GM12865 (cell line): Measurements from ENCODE around the gene CNGA3.

ENCODE experiments used
- DNase-seq: peaks from one replicate; pipeline ENCODE4 v3.0.0; 2010; ENCODE audit warnings: low read depth
- H3K4me3 ChIP-seq: 2 replicates; pipeline ENCODE4 v1.5.1; 2011; ENCODE audit warnings: mild to moderate bottlenecking, low read depth, low read length, control low read depth
- TF ChIP-seq, protein P1 (sequence below): IDR thresholded peaks from 2 replicates; pipeline ENCODE4 v1.5.1; 2011; ENCODE audit warnings: low read length, control low read depth, low read depth, inconsistent platforms; ENCODE audit not compliant: insufficient read depth; ENCODE audit errors: missing control alignments

Gene CNGA3

DNA sequence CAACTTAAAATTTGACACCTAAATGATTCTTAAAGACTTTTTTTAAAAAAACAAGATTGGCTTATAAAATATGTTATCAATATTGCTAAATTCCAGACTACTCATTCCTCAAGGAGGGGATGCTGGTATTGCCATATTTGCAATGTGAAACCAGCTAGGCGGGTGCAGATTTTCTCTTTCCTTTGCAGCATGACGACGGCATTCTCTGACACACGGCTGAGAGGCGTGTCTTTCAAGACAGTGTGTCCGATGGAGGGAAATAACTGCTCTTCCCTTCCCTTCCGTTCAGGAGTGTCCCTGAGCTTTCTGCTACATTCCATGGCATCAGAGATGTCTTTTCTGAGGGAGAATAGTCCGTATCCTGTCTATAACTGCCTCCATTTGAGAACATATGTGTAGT lies 38.2 kb upstream of the CNGA3 start:
- TF ChIP-seq, protein P1, sequence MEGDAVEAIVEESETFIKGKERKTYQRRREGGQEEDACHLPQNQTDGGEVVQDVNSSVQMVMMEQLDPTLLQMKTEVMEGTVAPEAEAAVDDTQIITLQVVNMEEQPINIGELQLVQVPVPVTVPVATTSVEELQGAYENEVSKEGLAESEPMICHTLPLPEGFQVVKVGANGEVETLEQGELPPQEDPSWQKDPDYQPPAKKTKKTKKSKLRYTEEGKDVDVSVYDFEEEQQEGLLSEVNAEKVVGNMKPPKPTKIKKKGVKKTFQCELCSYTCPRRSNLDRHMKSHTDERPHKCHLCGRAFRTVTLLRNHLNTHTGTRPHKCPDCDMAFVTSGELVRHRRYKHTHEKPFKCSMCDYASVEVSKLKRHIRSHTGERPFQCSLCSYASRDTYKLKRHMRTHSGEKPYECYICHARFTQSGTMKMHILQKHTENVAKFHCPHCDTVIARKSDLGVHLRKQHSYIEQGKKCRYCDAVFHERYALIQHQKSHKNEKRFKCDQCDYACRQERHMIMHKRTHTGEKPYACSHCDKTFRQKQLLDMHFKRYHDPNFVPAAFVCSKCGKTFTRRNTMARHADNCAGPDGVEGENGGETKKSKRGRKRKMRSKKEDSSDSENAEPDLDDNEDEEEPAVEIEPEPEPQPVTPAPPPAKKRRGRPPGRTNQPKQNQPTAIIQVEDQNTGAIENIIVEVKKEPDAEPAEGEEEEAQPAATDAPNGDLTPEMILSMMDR: no peak
- no peak for DNase-seq
- H3K4me3 ChIP-seq: no peak overlapping the region

DNA sequence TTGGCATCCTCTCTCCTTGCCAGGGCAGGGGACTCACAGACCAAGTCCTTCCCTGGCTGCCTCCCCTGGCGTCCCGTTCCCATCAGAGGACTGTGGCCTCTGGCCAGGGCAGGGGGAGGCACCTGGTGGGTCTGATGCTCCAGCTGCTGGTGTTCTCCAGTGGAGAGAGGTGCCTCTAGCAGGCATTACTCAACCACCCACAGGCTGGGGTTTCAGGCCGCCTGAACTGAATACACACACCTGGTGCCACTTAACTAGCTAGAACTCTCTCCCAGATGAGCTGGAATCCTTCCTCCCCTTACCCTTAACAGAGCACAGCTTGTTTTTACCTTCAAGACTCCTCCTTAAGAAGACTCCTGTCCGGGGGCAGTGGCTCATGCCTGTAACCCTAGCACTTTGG lies 37.7 kb upstream of the CNGA3 start:
- TF ChIP-seq, protein P1: no peak
- DNase-seq: no peak
- H3K4me3 ChIP-seq: no peak overlapping the region

DNA sequence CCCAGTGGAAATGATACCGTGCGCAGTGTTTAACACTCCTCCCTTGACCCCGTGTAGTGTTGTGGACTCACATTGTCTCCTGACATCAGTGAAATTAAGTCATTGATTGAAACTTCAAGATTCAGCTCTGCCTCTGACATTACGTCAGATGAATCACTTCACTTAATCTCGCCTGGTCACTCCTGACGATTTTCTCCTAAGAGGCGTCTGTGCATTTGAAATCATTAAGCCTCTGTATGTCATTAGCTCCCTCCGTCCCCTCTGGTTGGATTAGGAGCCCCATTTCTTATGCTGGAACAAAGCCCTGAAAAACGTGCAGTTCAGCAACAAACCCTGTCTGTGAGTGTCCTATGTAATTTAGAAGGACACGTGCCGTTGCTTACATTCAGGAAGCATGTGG lies 36.7 kb upstream of the CNGA3 start:
- TF ChIP-seq, protein P1: no peak

DNA sequence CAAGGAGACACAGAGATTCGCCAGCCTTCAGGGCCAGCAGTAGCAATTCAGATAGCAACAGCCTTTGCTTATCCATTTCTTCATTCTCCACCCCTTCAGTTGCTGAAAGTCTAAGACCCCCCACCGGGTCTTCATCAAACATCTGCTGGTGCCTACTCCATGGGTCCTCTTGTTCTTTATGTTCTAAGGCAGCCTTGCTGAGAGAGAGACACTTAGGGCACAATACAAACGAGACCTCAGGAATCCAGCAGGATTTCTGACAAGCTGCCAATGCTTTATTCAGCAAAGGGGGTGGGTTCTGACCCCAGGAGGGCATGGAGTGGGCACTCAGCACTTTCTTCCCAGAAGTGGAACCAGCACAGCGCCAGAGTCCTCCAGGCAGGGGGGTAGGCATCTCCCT lies 36.2 kb upstream of the CNGA3 start:
- TF ChIP-seq, protein P1: no peak
- H3K4me3 ChIP-seq: no peak overlapping the region
- no peak for DNase-seq

More for the DNA sequence above, 36.7 kb upstream of the CNGA3 start:
- no peak overlapping the region for H3K4me3 ChIP-seq
- DNase-seq: no peak

DNA sequence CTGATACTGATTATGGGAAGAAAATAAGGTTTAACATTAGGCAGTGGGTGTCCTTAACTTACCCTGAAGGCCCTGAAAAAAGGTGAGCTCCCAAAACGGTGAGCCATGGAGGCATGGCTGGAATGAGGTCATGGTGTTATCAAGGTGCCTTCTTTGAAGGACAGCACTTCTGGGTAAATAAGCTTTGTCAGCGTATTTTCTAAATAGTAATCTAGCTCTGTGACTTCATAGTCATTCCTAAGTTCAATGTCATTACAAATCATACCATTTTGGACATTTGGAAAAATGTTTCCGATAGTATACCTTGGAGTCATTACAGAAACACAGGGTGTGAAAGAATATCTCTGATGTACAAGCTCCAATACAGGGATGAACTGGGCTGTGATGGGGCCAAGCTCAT lies 35.2 kb upstream of the CNGA3 start:
- H3K4me3 ChIP-seq: no peak overlapping the region
- no peak for DNase-seq
- TF ChIP-seq, protein P1: no peak

DNA sequence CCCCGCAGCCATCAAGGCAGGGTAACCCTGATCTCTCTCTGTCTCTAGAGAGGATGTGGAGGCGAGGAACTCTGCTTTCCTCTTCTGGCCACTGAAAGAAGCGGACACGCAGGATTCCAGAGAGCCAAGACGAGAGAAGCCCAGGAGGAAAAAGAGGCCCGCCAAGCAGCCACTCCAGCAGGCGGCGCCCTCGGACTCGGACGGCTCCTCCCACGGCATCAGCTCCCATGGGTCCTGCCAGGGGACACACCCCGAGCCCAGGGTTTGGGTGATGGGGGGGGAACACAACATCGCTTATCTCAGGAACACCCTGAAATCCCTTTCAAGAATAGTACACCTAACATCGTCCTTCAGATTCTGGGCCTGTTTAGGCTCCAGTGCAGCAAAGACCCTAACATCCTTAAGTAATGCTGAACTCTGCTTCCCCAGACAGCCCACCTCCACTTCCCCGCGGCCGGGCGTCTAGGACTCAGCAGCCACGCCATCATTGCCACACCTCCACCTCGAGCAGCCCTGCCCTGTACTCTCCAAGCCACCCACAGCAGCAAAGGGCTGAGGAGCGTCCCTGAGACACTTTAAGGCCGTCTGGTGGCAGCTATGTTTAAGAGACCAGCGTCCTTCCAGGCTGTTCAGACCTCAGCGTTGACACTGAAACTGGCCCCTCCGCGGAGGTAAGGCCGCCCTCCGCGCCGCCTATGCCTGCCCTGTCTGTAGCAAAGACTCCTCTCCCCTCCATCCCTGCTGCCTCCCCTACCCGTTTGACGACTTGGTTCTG lies 34.3 kb upstream of the CNGA3 start:
- peak; percentile 6 for DNase-seq
- H3K4me3 ChIP-seq: no peak overlapping the region
- TF ChIP-seq, protein P1: peak; percentile 15
